ENCODE results near the gene SERPINA5. TPM values are rescaled to one million over a fixed set of nuclear protein-coding genes. Genes with fewer than 3 reads are reported as not detected.

The SERPINA5 gene
- total and polyA plus RNA-seq, 2 of the 13 experiments (the other 11 are each of a cell fraction or from before 2014, with no cell fraction given): 449 to 498 TPM

- TF ChIP-seq ZBTB49 (CRISPR knock-in tag; IDR thresholded peaks at IDR 0.05; ENCODE audit: borderline replicate concordance): no peak
- TF ChIP-seq MLLT10 (CRISPR knock-in tag; IDR thresholded peaks at IDR 0.05): no peak
- no peak for TF ChIP-seq ZMYM3 (CRISPR knock-in tag; IDR thresholded peaks at IDR 0.05)
- TF ChIP-seq ZMAT3 (CRISPR knock-in tag; conservative IDR thresholded peaks at IDR 0.05): 0 out of 2 replicates have a peak, but pooled peaks have one; percentile 51
- TF ChIP-seq, protein P1, sequence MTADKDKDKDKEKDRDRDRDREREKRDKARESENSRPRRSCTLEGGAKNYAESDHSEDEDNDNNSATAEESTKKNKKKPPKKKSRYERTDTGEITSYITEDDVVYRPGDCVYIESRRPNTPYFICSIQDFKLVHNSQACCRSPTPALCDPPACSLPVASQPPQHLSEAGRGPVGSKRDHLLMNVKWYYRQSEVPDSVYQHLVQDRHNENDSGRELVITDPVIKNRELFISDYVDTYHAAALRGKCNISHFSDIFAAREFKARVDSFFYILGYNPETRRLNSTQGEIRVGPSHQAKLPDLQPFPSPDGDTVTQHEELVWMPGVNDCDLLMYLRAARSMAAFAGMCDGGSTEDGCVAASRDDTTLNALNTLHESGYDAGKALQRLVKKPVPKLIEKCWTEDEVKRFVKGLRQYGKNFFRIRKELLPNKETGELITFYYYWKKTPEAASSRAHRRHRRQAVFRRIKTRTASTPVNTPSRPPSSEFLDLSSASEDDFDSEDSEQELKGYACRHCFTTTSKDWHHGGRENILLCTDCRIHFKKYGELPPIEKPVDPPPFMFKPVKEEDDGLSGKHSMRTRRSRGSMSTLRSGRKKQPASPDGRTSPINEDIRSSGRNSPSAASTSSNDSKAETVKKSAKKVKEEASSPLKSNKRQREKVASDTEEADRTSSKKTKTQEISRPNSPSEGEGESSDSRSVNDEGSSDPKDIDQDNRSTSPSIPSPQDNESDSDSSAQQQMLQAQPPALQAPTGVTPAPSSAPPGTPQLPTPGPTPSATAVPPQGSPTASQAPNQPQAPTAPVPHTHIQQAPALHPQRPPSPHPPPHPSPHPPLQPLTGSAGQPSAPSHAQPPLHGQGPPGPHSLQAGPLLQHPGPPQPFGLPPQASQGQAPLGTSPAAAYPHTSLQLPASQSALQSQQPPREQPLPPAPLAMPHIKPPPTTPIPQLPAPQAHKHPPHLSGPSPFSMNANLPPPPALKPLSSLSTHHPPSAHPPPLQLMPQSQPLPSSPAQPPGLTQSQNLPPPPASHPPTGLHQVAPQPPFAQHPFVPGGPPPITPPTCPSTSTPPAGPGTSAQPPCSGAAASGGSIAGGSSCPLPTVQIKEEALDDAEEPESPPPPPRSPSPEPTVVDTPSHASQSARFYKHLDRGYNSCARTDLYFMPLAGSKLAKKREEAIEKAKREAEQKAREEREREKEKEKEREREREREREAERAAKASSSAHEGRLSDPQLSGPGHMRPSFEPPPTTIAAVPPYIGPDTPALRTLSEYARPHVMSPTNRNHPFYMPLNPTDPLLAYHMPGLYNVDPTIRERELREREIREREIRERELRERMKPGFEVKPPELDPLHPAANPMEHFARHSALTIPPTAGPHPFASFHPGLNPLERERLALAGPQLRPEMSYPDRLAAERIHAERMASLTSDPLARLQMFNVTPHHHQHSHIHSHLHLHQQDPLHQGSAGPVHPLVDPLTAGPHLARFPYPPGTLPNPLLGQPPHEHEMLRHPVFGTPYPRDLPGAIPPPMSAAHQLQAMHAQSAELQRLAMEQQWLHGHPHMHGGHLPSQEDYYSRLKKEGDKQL (CRISPR knock-in tag; IDR thresholded peaks at IDR 0.05; ENCODE audit: low read depth): no peak
- no peak for TF ChIP-seq CBX2 (IDR thresholded peaks at IDR 0.05; ENCODE audit: low read depth, low read length)
- TF ChIP-seq CBX2 (CRISPR knock-in tag; IDR thresholded peaks at IDR 0.05; ENCODE audit: low read depth): no peak
- TF ChIP-seq GATA4 (IDR thresholded peaks at IDR 0.05; ENCODE audit: borderline replicate concordance, low read depth): no peak
- no peak for TF ChIP-seq RARG (CRISPR knock-in tag; IDR thresholded peaks at IDR 0.05; ENCODE audit: low read depth)
- no peak for TF ChIP-seq ZNF639 (CRISPR knock-in tag; conservative IDR thresholded peaks at IDR 0.05)
- TF ChIP-seq ZNF839 (CRISPR knock-in tag; IDR thresholded peaks at IDR 0.05; ENCODE audit: borderline replicate concordance): no peak
- TF ChIP-seq SNAPC5 (CRISPR knock-in tag; IDR thresholded peaks at IDR 0.05; ENCODE audit: borderline replicate concordance): no peak
- TF ChIP-seq KDM1A (CRISPR knock-in tag; IDR thresholded peaks at IDR 0.05): no peak
- TF ChIP-seq, protein P2, sequence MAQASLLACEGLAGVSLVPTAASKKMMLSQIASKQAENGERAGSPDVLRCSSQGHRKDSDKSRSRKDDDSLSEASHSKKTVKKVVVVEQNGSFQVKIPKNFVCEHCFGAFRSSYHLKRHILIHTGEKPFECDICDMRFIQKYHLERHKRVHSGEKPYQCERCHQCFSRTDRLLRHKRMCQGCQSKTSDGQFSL (CRISPR knock-in tag; IDR thresholded peaks at IDR 0.05): no peak
- TF ChIP-seq, protein P3, sequence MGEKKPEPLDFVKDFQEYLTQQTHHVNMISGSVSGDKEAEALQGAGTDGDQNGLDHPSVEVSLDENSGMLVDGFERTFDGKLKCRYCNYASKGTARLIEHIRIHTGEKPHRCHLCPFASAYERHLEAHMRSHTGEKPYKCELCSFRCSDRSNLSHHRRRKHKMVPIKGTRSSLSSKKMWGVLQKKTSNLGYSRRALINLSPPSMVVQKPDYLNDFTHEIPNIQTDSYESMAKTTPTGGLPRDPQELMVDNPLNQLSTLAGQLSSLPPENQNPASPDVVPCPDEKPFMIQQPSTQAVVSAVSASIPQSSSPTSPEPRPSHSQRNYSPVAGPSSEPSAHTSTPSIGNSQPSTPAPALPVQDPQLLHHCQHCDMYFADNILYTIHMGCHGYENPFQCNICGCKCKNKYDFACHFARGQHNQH (CRISPR knock-in tag; IDR thresholded peaks at IDR 0.05): no peak
- no peak for TF ChIP-seq ZNF224 (CRISPR knock-in tag; IDR thresholded peaks at IDR 0.05)
- 0 out of 2 replicates have a peak, but pooled peaks have one; percentile 30 for TF ChIP-seq BCL6 (CRISPR knock-in tag; IDR thresholded peaks at IDR 0.05)
- TF ChIP-seq MTF1 (CRISPR knock-in tag; IDR thresholded peaks at IDR 0.05): no peak
- no peak for TF ChIP-seq ZNF678 (CRISPR knock-in tag; IDR thresholded peaks at IDR 0.05)
These were observed 39.0 kb upstream of the SERPINA5 start (continued) for GRCh38 chr14:94542111-94542810.
